ENCODE data around the gene CDKN2C.
A peak's percentile ranks its signal among the peaks of the same experiment; 100 is the strongest.

Gene CDKN2C

DNA sequence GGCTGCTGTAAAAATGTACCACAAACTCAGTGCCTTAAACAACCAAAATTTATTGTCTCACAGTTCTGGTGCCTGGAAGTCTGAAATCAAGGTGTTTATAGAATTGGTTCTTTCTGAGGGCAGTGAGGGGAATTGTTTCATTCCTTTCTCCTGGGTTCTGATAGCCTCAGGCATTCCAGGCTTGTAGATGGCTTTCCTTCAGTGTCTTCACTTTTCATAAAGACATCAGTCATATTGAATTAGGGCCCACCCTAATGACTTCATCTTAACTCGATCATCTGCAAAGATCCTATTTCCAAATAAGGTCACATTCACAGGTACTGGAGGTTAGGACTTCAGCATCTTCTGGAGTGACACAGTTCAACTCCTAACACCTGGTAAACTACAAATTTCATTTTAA is 15.0 kb downstream of the CDKN2C start (continued):
- TF ChIP-seq, protein P1, sequence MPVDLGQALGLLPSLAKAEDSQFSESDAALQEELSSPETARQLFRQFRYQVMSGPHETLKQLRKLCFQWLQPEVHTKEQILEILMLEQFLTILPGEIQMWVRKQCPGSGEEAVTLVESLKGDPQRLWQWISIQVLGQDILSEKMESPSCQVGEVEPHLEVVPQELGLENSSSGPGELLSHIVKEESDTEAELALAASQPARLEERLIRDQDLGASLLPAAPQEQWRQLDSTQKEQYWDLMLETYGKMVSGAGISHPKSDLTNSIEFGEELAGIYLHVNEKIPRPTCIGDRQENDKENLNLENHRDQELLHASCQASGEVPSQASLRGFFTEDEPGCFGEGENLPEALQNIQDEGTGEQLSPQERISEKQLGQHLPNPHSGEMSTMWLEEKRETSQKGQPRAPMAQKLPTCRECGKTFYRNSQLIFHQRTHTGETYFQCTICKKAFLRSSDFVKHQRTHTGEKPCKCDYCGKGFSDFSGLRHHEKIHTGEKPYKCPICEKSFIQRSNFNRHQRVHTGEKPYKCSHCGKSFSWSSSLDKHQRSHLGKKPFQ (tag by site-specific recombination; IDR thresholded peaks at IDR 0.05), result no peak
- peak; percentile 19; the same call in 1 of the 2 replicates for TF ChIP-seq ZBTB20 (tag by site-specific recombination; IDR thresholded peaks at IDR 0.05)
- no peak for TF ChIP-seq ZNF558 (tag by site-specific recombination; IDR thresholded peaks at IDR 0.05)
- peak; percentile 72; the same call in 1 of the 2 replicates for TF ChIP-seq PRDM1 (tag by site-specific recombination; IDR thresholded peaks at IDR 0.05)
- 0 out of 2 replicates have a peak, but pooled peaks have one; percentile 35 for TF ChIP-seq ZNF10 (tag by site-specific recombination; IDR thresholded peaks at IDR 0.05)
- TF ChIP-seq, protein P2, sequence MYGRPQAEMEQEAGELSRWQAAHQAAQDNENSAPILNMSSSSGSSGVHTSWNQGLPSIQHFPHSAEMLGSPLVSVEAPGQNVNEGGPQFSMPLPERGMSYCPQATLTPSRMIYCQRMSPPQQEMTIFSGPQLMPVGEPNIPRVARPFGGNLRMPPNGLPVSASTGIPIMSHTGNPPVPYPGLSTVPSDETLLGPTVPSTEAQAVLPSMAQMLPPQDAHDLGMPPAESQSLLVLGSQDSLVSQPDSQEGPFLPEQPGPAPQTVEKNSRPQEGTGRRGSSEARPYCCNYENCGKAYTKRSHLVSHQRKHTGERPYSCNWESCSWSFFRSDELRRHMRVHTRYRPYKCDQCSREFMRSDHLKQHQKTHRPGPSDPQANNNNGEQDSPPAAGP (tag by site-specific recombination; IDR thresholded peaks at IDR 0.05), result peak; percentile 58; the same call in 1 of the 2 replicates
- 0 out of 2 replicates have a peak, but pooled peaks have one; percentile 49 for TF ChIP-seq SP3 (tag by site-specific recombination; IDR thresholded peaks at IDR 0.05)
- TF ChIP-seq SP7 (tag by site-specific recombination; IDR thresholded peaks at IDR 0.05), result peak; percentile 18; the same call in 1 of the 2 replicates
- TF ChIP-seq, protein P3, sequence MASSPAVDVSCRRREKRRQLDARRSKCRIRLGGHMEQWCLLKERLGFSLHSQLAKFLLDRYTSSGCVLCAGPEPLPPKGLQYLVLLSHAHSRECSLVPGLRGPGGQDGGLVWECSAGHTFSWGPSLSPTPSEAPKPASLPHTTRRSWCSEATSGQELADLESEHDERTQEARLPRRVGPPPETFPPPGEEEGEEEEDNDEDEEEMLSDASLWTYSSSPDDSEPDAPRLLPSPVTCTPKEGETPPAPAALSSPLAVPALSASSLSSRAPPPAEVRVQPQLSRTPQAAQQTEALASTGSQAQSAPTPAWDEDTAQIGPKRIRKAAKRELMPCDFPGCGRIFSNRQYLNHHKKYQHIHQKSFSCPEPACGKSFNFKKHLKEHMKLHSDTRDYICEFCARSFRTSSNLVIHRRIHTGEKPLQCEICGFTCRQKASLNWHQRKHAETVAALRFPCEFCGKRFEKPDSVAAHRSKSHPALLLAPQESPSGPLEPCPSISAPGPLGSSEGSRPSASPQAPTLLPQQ (tag by site-specific recombination; IDR thresholded peaks at IDR 0.05), result peak; percentile 88
- 0 out of 2 replicates have a peak, but pooled peaks have one; percentile 56 for TF ChIP-seq HOXD13 (CRISPR knock-in tag; IDR thresholded peaks at IDR 0.05; ENCODE audit: borderline replicate concordance)
- TF ChIP-seq, protein P4, sequence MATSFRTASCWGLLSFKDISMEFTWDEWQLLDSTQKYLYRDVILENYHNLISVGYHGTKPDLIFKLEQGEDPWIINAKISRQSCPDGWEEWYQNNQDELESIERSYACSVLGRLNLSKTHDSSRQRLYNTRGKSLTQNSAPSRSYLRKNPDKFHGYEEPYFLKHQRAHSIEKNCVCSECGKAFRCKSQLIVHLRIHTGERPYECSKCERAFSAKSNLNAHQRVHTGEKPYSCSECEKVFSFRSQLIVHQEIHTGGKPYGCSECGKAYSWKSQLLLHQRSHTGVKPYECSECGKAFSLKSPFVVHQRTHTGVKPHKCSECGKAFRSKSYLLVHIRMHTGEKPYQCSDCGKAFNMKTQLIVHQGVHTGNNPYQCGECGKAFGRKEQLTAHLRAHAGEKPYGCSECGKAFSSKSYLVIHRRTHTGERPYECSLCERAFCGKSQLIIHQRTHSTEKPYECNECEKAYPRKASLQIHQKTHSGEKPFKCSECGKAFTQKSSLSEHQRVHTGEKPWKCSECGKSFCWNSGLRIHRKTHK (tag by site-specific recombination; IDR thresholded peaks at IDR 0.05), result no peak
- TF ChIP-seq ZNF366 (tag by site-specific recombination; conservative IDR thresholded peaks at IDR 0.05), result peak; percentile 78
- TF ChIP-seq ZFP69B (tag by site-specific recombination; IDR thresholded peaks at IDR 0.05), result peak; percentile 55; the same call in 1 of the 2 replicates
- TF ChIP-seq ZNF747 (tag by site-specific recombination; IDR thresholded peaks at IDR 0.05), result no peak
- TF ChIP-seq MEIS1 (CRISPR knock-in tag; IDR thresholded peaks at IDR 0.05; ENCODE audit: borderline replicate concordance), result peak; percentile 19; the same call in 1 of the 2 replicates
- no peak for TF ChIP-seq WT1 (tag by site-specific recombination; IDR thresholded peaks at IDR 0.05)
- 0 out of 2 replicates have a peak, but pooled peaks have one; percentile 30 for TF ChIP-seq ZXDB (tag by site-specific recombination; IDR thresholded peaks at IDR 0.05)
- TF ChIP-seq, protein P5, sequence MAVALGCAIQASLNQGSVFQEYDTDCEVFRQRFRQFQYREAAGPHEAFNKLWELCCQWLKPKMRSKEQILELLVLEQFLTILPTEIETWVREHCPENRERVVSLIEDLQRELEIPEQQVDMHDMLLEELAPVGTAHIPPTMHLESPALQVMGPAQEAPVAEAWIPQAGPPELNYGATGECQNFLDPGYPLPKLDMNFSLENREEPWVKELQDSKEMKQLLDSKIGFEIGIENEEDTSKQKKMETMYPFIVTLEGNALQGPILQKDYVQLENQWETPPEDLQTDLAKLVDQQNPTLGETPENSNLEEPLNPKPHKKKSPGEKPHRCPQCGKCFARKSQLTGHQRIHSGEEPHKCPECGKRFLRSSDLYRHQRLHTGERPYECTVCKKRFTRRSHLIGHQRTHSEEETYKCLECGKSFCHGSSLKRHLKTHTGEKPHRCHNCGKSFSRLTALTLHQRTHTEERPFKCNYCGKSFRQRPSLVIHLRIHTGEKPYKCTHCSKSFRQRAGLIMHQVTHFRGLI (tag by site-specific recombination; IDR thresholded peaks at IDR 0.05), result no peak
- no peak for TF ChIP-seq ZNF521 (tag by site-specific recombination; IDR thresholded peaks at IDR 0.05)
- TF ChIP-seq OSR2 (tag by site-specific recombination; IDR thresholded peaks at IDR 0.05), result peak; percentile 43; the same call in 1 of the 2 replicates
- peak; percentile 83 for TF ChIP-seq ZNF335 (tag by site-specific recombination; conservative IDR thresholded peaks at IDR 0.05)

All from HEK293 (cell line).